ENCODE data around the gene TMIGD1.

Gene TMIGD1

GRCh38 chr17:30341703-30342249, 7.9 kb upstream of the TMIGD1 start:
- TF ChIP-seq REST (IDR thresholded peaks at IDR 0.05; ENCODE audit: insufficient replicate concordance, low read depth) (no peak), SPI1 (IDR thresholded peaks at IDR 0.05; ENCODE audit: borderline replicate concordance, low read depth) (no peak), GABPA (IDR thresholded peaks at IDR 0.05; ENCODE audit: low read depth) (no peak), POLR2AphosphoS5 (IDR thresholded peaks at IDR 0.05; ENCODE audit: low read depth) (no peak), CTCF (IDR thresholded peaks at IDR 0.05; ENCODE audit: insufficient read depth, low read length) (no peak)
- Histone ChIP-seq H3K4me3 (replicated peaks; ENCODE audit: insufficient read depth, low read length) (no peak overlapping the region), H3K27me3 (ENCODE audit: insufficient read depth, poor library complexity, severe bottlenecking) (no peaks in the 10 kb centered on the region), H3K27ac (replicated peaks) (no peak overlapping the region)
- DNase-seq (ENCODE audit: low read depth in 1 of 2, low spot score in 1 of 2) = no peak

GRCh38 chr17:30340801-30341356, 7.0 kb upstream of the TMIGD1 start:
- no peaks in the 10 kb centered on the region for H3K27me3 ChIP-seq (ENCODE audit: insufficient read depth, poor library complexity, severe bottlenecking)
- TF ChIP-seq REST (IDR thresholded peaks at IDR 0.05; ENCODE audit: insufficient replicate concordance, low read depth) (no peak), GABPA (IDR thresholded peaks at IDR 0.05; ENCODE audit: low read depth) (no peak), CTCF (IDR thresholded peaks at IDR 0.05; ENCODE audit: insufficient read depth, low read length) (no peak), POLR2AphosphoS5 (IDR thresholded peaks at IDR 0.05; ENCODE audit: low read depth) (no peak), SPI1 (IDR thresholded peaks at IDR 0.05; ENCODE audit: borderline replicate concordance, low read depth) (no peak)
- H3K4me3 ChIP-seq (replicated peaks; ENCODE audit: insufficient read depth, low read length) = no peak overlapping the region
- H3K27ac ChIP-seq (replicated peaks) = no peak overlapping the region; the same call in 1 of the 2 replicates
- no peak for DNase-seq (ENCODE audit: low read depth in 1 of 2, low spot score in 1 of 2)

- no peak overlapping the region for H3K4me3 ChIP-seq (replicated peaks; ENCODE audit: insufficient read depth, low read length)
- TF ChIP-seq REST (IDR thresholded peaks at IDR 0.05; ENCODE audit: insufficient replicate concordance, low read depth) (no peak), CTCF (IDR thresholded peaks at IDR 0.05; ENCODE audit: insufficient read depth, low read length) (no peak), POLR2AphosphoS5 (IDR thresholded peaks at IDR 0.05; ENCODE audit: low read depth) (no peak), SPI1 (IDR thresholded peaks at IDR 0.05; ENCODE audit: borderline replicate concordance, low read depth) (no peak), GABPA (IDR thresholded peaks at IDR 0.05; ENCODE audit: low read depth) (no peak)
- 0 out of 2 replicates have a peak overlapping the region, but pooled peaks have one; percentile 23 for H3K27ac ChIP-seq (replicated peaks)
- no peaks in the 10 kb centered on the region for H3K27me3 ChIP-seq (ENCODE audit: insufficient read depth, poor library complexity, severe bottlenecking)
- DNase-seq (ENCODE audit: low read depth in 1 of 2, low spot score in 1 of 2) = no peak
Measured at GRCh38 chr17:30339086-30339485, 5.2 kb upstream of the TMIGD1 start.
